Gastrocnemius medialis (tissue), 4 donors: Measurements from ENCODE around the gene IFIT5. TPM values are rescaled to one million over a fixed set of nuclear protein-coding genes. Genes with fewer than 3 reads are reported as not detected.
"Not testable (repeated sequence)": the region's sequence is repeated elsewhere in the genome, so short reads cannot be mapped to it uniquely, and the experiment has no call there.

ENCODE experiments used
- ATAC-seq, 2 donors: fragments of 150-250 bp; one replicate each; pipeline ENCODE4 v1.9.1; 2016
- DNase-seq, 2 donors: peaks; one replicate each; pipeline ENCODE4 v3.0.0-alpha.2; 2019
- H3K27ac ChIP-seq, 4 donors: fragments of 200-600 bp; sonication (generic); 1 replicate in 1 of 4; 2 replicates in 3 of 4; pipeline ENCODE4 v1.5.1; 2016 to 2018; ENCODE audit warnings: mild to moderate bottlenecking in 2 of 4, moderate library complexity in 1 of 4
- H3K27me3 ChIP-seq, 3 donors: fragments of 200-600 bp; sonication (generic) in 2 of 3; 1 replicate in 1 of 3; 2 replicates in 2 of 3; pipeline versions ENCODE4 v1.5.1 to v1.6.0; 2016 to 2019; ENCODE audit warnings: mild to moderate bottlenecking in 1 of 3, moderate library complexity in 1 of 3
- H3K36me3 ChIP-seq, 2 donors: fragments of 200-600 bp; sonication (generic) in 1 of 2; one replicate each; pipeline ENCODE4 v1.5.1; 2017 to 2018
- H3K4me1 ChIP-seq, 2 donors: fragments of 200-600 bp; sonication (generic) in 1 of 2; one replicate each; pipeline ENCODE4 v1.5.1; 2016 to 2017; ENCODE audit warnings: mild to moderate bottlenecking in 2 of 2
- H3K4me3 ChIP-seq, 4 donors: fragments of 200-600 bp; sonication (generic) in 3 of 4; 1 replicate in 1 of 4; 2 replicates in 3 of 4; pipeline ENCODE4 v1.5.1; 2016 to 2019; ENCODE audit warnings: mild to moderate bottlenecking in 2 of 4
- H3K9me3 ChIP-seq, 3 donors: fragments of 200-600 bp; sonication (generic) in 2 of 3; 1 replicate in 1 of 3; 2 replicates in 2 of 3; pipeline ENCODE4 v1.5.1; 2016 to 2019
- POLR2A ChIP-seq, 2 donors: fragments of 450-650 bp; IDR thresholded peaks; one replicate each; pipeline ENCODE4 v1.6.1; 2017; ENCODE audit warnings: antibody characterized with exemption in 2 of 2, mild to moderate bottlenecking in 2 of 2, moderate library complexity in 2 of 2
- in situ Hi-C, 4 donors: fragments of 200-750 bp; cut with MboI; loops; one replicate each; pipeline versions ENCODE4 v1.15.0 to v1.8.0; 2017; ENCODE audit warnings: low sequenced_read_pairs in 4 of 4
- intact Hi-C: fragments of 100-400 bp; cut with DNase I; formaldehyde crosslinking; loops from one replicate; pipeline ENCODE4 v1.15.1; 2023; ENCODE audit warnings: low total_unique reads
- total RNA-seq, 4 donors: library from RNA; depleted of rRNA; stranded (reverse); fragments of >200 nt; gene quantifications; one replicate each; pipeline versions ENCODE4 v1.1.0 to v1.2.3, GENCODE V29; 2016
- TF ChIP-seq, protein P1 (sequence below), 5 experiments: fragments of 450-650 bp in 3 of 5; fragments of 200-600 bp in 2 of 5; sonication (generic) in 2 of 5; IDR thresholded peaks in 4 of 5; conservative IDR thresholded peaks in 1 of 5; 1 replicate in 4 of 5; 2 replicates in 1 of 5; pipeline ENCODE4 v1.5.1; 2016 to 2019; ENCODE audit warnings: antibody characterized with exemption in 5 of 5, mild to moderate bottlenecking in 3 of 5, moderate library complexity in 3 of 5

The IFIT5 gene
- total RNA-seq, 4 donors from 2014 or later = 2.4 to 5.5 (median 3.3) TPM

DNA sequence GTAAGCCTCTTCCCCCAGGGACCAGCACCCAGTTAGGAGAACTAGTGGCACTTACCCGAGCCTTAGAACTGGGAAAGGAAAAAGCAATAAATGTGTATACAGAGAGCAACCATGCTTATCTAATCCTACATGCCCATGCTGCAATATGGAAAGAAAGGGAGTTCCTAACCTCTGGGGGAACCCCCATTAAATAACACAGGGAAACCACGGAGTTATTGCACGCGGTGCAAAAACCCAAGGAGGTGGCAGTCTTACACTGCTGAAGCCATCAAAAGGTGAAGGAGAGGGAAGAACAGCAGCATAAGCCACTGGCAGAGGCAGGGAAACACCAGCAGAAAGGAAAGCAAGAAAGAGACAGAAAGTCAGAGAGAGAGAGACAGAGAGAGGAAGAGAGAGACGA lies 3.8 kb upstream of the IFIT5 start:
- in situ Hi-C loops, ATAC-seq, H3K27me3 ChIP-seq, H3K9me3 ChIP-seq, intact Hi-C loops, H3K27ac ChIP-seq, H3K36me3 ChIP-seq, H3K4me1 ChIP-seq, H3K4me3 ChIP-seq, DNase-seq: not testable (repeated sequence)

DNA sequence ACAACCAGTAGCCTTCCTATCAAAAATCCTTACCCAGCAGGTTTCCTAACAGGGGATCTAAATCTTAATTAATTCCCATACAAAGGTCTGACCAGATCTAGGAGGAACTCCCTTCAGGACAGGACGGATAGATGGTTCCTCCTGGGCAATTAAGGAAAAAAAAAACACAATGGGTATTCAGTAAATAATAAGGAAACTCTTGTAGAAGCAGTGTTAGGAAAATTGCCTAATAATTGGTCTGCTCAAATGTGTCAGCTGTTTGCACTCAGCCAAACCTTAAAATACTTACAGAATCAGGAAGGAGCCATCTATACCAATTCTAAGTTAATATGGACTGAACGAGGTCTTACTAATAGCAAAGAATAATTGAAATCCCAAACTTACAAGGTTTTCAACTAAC lies 3.2 kb upstream of the IFIT5 start:
- H3K4me3 ChIP-seq, H3K27ac ChIP-seq, H3K4me1 ChIP-seq, H3K27me3 ChIP-seq, ATAC-seq, in situ Hi-C loops, H3K36me3 ChIP-seq, DNase-seq, intact Hi-C loops, H3K9me3 ChIP-seq: not testable (repeated sequence)

DNA sequence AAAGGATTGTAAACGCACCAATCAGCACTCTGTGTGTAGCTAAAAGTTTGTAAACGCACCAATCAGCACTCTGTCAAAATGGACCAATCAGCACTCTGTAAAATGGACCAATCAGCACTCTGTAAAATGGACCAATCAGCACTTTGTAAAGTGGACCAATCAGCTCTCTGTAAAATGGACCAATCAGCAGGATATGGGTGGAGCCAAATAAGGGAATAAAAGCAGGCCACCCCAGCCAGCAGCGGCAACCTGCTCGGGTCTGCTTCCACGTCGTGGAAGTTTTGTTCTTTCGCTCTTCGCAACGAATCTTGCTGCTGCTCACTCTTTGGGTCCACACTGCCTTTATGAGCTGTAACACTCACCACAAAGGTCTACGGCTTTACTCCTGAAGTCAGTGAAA lies 2.1 kb upstream of the IFIT5 start:
- H3K27ac ChIP-seq, DNase-seq, H3K36me3 ChIP-seq, H3K4me3 ChIP-seq, intact Hi-C loops, H3K9me3 ChIP-seq, H3K27me3 ChIP-seq, ATAC-seq, in situ Hi-C loops: not testable (repeated sequence)
- peaks cover 5 to 12% of the 10 kb centered on the region in 2 donors for H3K4me1 ChIP-seq

DNA sequence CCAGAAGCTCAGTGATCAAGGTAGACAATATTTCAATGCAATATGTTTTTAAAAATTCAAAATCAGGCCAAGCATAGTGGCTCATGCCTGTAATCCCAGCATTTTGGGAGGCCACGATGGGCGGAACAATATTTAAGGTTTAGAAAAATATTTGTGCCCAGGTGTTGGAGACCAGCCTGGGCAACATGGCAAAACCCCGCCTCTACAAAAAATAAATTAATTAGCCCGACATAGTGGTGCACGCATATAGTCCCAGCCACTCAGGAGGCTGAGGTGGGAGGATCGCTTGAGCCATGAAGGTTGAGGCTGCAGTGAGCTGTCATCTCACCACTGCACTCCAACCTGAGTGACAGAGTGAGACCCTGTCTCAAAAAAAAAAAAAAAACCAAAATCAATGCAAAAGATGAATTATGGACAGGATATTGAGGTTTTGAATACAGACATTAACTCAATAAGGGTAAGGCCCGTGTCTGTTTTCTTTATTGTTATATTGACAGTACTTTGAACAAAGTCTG lies 913 bp upstream of the IFIT5 start:
- Histone ChIP-seq H3K27me3 (no peaks in the 10 kb centered on the region), H3K36me3 (no peaks in the 10 kb centered on the region), H3K9me3 (no peaks in the 10 kb centered on the region), H3K4me1 (peaks cover 5 to 17% of the 10 kb centered on the region in 2 donors), H3K4me3 (peak overlapping the region in 3 of 4 donors; percentile 76 to 83 (median 77)), H3K27ac (peak overlapping the region; percentile 78 to 88 (median 83))
- in situ Hi-C loops (no loop called here), intact Hi-C loops (no loop called here)
- no peak for DNase-seq
- TF ChIP-seq, protein P1, sequence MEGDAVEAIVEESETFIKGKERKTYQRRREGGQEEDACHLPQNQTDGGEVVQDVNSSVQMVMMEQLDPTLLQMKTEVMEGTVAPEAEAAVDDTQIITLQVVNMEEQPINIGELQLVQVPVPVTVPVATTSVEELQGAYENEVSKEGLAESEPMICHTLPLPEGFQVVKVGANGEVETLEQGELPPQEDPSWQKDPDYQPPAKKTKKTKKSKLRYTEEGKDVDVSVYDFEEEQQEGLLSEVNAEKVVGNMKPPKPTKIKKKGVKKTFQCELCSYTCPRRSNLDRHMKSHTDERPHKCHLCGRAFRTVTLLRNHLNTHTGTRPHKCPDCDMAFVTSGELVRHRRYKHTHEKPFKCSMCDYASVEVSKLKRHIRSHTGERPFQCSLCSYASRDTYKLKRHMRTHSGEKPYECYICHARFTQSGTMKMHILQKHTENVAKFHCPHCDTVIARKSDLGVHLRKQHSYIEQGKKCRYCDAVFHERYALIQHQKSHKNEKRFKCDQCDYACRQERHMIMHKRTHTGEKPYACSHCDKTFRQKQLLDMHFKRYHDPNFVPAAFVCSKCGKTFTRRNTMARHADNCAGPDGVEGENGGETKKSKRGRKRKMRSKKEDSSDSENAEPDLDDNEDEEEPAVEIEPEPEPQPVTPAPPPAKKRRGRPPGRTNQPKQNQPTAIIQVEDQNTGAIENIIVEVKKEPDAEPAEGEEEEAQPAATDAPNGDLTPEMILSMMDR (IDR thresholded peaks at IDR 0.05 in 4 of 5, conservative IDR thresholded peaks at IDR 0.05 in 1 of 5) = no peak
- no peak for TF ChIP-seq POLR2A (IDR thresholded peaks at IDR 0.05)
- no peak for ATAC-seq

DNA sequence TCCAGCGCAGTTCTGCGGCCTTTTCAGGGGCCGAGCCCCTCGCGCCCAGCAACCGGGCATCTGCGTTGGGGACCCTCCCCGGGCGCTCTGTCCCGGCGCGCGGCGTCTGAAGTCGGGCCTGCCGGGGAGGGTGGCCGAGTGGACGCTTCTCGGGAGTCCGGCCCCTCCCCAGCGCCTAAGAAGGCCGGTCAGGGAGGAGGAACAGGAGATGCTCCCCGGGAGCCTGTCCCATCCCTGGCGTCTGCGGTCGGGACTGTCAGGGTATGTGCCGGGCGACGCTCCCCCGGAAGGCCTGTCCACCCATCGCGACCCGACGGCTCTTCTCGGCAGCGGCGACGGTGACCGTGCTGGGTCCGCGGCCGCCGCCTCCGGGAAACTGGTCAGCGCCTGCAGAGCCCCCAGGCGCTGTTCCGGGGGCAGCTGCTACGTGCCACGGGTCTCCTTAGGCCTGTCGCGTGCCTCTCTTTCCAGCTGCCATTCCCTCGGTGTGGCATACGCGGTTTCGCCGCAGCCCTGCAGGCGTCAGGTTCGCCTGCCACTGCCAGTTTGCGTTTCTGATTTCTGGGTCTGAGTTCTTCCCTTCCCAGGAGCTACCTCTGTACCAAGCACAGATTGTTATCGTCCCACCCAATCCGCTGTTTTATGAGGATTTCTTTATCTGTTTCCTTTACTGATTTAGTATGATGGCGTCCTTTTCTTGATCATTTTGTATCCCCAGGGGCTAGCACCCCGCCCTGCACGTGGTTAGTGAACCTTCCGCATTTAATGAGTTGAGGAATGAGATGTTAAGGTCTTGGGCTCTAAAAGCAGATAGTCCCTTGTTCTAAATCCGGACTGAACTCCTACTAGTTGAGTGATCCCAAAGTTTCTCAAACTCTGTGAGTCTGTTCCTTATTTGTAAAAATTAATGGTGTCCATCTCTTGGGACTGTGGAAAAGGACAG lies 782 bp downstream of the IFIT5 start:
- peaks cover 5 to 20% of the 10 kb centered on the region in 2 donors for H3K4me1 ChIP-seq
- H3K36me3 ChIP-seq = no peaks in the 10 kb centered on the region
- peak overlapping the region; percentile 78 to 88 (median 83) for H3K27ac ChIP-seq
- DNase-seq = peak; percentile 16 to 22
- intact Hi-C loops = loop anchor here (2.0 to 5.0 kb wide), 2 partner anchors 40 to 123 kb away; no protein-coding TSS in a partner anchor
- in situ Hi-C loops = no loop called here
- H3K4me3 ChIP-seq = peak overlapping the region; percentile 76 to 85 (median 80)
- ATAC-seq = peak; percentile 62 to 70
- no peaks in the 10 kb centered on the region for H3K9me3 ChIP-seq
- TF ChIP-seq, protein P1 (IDR thresholded peaks at IDR 0.05 in 4 of 5, conservative IDR thresholded peaks at IDR 0.05 in 1 of 5) = no peak
- peak in 1 of 2 donors; percentile 4 for TF ChIP-seq POLR2A (IDR thresholded peaks at IDR 0.05)
- H3K27me3 ChIP-seq = no peaks in the 10 kb centered on the region

DNA sequence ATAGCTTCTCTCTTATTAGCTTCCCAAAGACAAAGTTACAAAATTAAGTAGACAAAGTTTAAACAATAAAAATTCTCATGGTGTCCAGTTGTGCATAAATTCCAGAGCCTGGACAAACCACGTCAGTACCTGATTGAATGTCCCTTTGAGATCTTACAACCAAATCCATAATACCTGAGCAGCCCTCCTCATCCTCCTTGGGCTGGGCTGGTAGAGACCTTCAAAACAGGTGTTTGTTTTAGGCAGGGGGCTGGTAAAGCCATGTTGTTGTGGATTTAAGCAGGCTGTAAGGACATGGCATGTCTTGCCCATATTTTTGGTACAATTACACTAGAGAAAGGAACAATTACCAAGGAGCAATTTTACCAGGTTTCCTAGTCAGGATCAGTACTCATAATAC lies 2.1 kb downstream of the IFIT5 start:
- in situ Hi-C loops (no loop called here), intact Hi-C loops (loop anchor here (5.0 kb wide), 1 partner anchor 124 kb away; no protein-coding TSS in a partner anchor)
- H3K36me3 ChIP-seq = no peaks in the 10 kb centered on the region
- DNase-seq = no peak
- TF ChIP-seq POLR2A (IDR thresholded peaks at IDR 0.05) = no peak
- TF ChIP-seq, protein P1 (IDR thresholded peaks at IDR 0.05 in 4 of 5, conservative IDR thresholded peaks at IDR 0.05 in 1 of 5) = no peak
- no peak for ATAC-seq
- H3K27ac ChIP-seq = peak overlapping the region in 2 of 4 donors; percentile 78 to 82
- H3K4me3 ChIP-seq = no peak overlapping the region
- peaks cover 5 to 20% of the 10 kb centered on the region in 2 donors for H3K4me1 ChIP-seq
- H3K9me3 ChIP-seq = no peaks in the 10 kb centered on the region
- no peaks in the 10 kb centered on the region for H3K27me3 ChIP-seq
